Measurements from ENCODE around the gene VAV2.
"Not testable (repeated sequence)": the region's sequence is repeated elsewhere in the genome, so short reads cannot be mapped to it uniquely, and the experiment has no call there.

Gene VAV2

GRCh38 chr9:134004131-134004873 is 12.2 kb upstream of the VAV2 start:
- H3K4me3 ChIP-seq (ENCODE audit: low read length), result no peak overlapping the region
- DNase-seq (ENCODE audit: low read depth, low spot score), result no peak

- no peak overlapping the region for H3K4me3 ChIP-seq (ENCODE audit: low read length)
- DNase-seq (ENCODE audit: low read depth, low spot score), result no peak
These were observed 11.1 kb upstream of the VAV2 start for GRCh38 chr9:134003237-134003636.

- DNase-seq (ENCODE audit: low read depth, low spot score), result no peak
- no peak overlapping the region for H3K4me3 ChIP-seq (ENCODE audit: low read length)
These were observed 10.7 kb upstream of the VAV2 start for GRCh38 chr9:134002796-134003195.

GRCh38 chr9:133999851-134000265 is 7.7 kb upstream of the VAV2 start:
- no peak for DNase-seq (ENCODE audit: low read depth, low spot score)
- H3K4me3 ChIP-seq (ENCODE audit: low read length), result no peak overlapping the region

- DNase-seq (ENCODE audit: low read depth, low spot score), result no peak
- H3K4me3 ChIP-seq (ENCODE audit: low read length), result no peak overlapping the region
These were observed 6.9 kb upstream of the VAV2 start for GRCh38 chr9:133998915-133999595.

GRCh38 chr9:133997584-133997983 is 5.5 kb upstream of the VAV2 start:
- DNase-seq (ENCODE audit: low read depth, low spot score), result no peak

GRCh38 chr9:133996531-133997520 is 4.7 kb upstream of the VAV2 start:
- no peak overlapping the region for H3K4me3 ChIP-seq (ENCODE audit: low read length)
- DNase-seq (ENCODE audit: low read depth, low spot score), result no peak

More at GRCh38 chr9:133997584-133997983, 5.5 kb upstream of the VAV2 start:
- no peak overlapping the region for H3K4me3 ChIP-seq (ENCODE audit: low read length)

GRCh38 chr9:133995012-133995896 is 3.1 kb upstream of the VAV2 start:
- no peak overlapping the region for H3K4me3 ChIP-seq (ENCODE audit: low read length)
- DNase-seq (ENCODE audit: low read depth, low spot score), result peak; percentile 17

GRCh38 chr9:133994353-133995011 is 2.4 kb upstream of the VAV2 start:
- DNase-seq (ENCODE audit: low read depth, low spot score), result peak; percentile 12
- H3K4me3 ChIP-seq (ENCODE audit: low read length), result no peak overlapping the region

- peak overlapping the region; percentile 69 for H3K4me3 ChIP-seq (ENCODE audit: low read length)
- DNase-seq (ENCODE audit: low read depth, low spot score), result no peak
These were observed 1.6 kb upstream of the VAV2 start for GRCh38 chr9:133993635-133994253.

- peak; percentile 20 for DNase-seq (ENCODE audit: low read depth, low spot score)
- H3K4me3 ChIP-seq (ENCODE audit: low read length), result peak overlapping the region; percentile 69
These were observed 883 bp upstream of the VAV2 start for GRCh38 chr9:133992780-133993634.

GRCh38 chr9:133991214-133991921 is 756 bp downstream of the VAV2 start:
- H3K4me3 ChIP-seq (ENCODE audit: low read length), result peak overlapping the region; percentile 61; the same call in 1 of the 2 replicates
- no peak for DNase-seq (ENCODE audit: low read depth, low spot score)

- H3K4me3 ChIP-seq (ENCODE audit: low read length), result no peak overlapping the region
- DNase-seq (ENCODE audit: low read depth, low spot score), result no peak
These were observed 1.5 kb downstream of the VAV2 start for GRCh38 chr9:133990366-133991213.

GRCh38 chr9:133989625-133990365 is 2.3 kb downstream of the VAV2 start:
- DNase-seq (ENCODE audit: low read depth, low spot score), result no peak
- H3K4me3 ChIP-seq (ENCODE audit: low read length), result no peak overlapping the region

- not testable (repeated sequence) for DNase-seq (ENCODE audit: low read depth, low spot score); H3K4me3 ChIP-seq (ENCODE audit: low read length)
These were observed 3.4 kb downstream of the VAV2 start for GRCh38 chr9:133988771-133989170.

Data from Jurkat, Clone E6-1 (cell line).